HuH-7 (cell line): ENCODE measurements around the gene LIPE.
"Not testable (repeated sequence)": the region's sequence is repeated elsewhere in the genome, so short reads cannot be mapped to it uniquely, and the experiment has no call there.

Source experiments
- DNase-seq: peaks from one replicate; pipeline ENCODE4 v3.0.0; 2011; ENCODE audit warnings: low spot score

The LIPE gene

GRCh38 chr19:42427313-42427712, at the start of gene LIPE:
Gene LIPE (minus strand): TSS chr19:42427388. CDS start chr19:42427149, 239 bp downstream.
- DNase-seq, result no peak

GRCh38 chr19:42475366-42475765, 48.2 kb upstream of the LIPE start:
- no peak for DNase-seq

GRCh38 chr19:42474743-42475142, 47.6 kb upstream of the LIPE start:
- DNase-seq, result no peak

GRCh38 chr19:42473686-42474085, 46.5 kb upstream of the LIPE start:
- no peak for DNase-seq

- DNase-seq, result no peak
Observed at GRCh38 chr19:42472402-42473147, 45.4 kb upstream of the LIPE start.

- DNase-seq, result no peak
Observed at GRCh38 chr19:42471554-42472249, 44.5 kb upstream of the LIPE start.

GRCh38 chr19:42469311-42470235, 42.4 kb upstream of the LIPE start:
- no peak for DNase-seq

GRCh38 chr19:42468273-42468796, 41.1 kb upstream of the LIPE start:
- DNase-seq, result no peak

GRCh38 chr19:42467183-42467760, 40.1 kb upstream of the LIPE start:
- DNase-seq, result no peak

- DNase-seq, result no peak
Observed at GRCh38 chr19:42466521-42467182, 39.5 kb upstream of the LIPE start.

- DNase-seq, result no peak
Observed at GRCh38 chr19:42465827-42466280, 38.7 kb upstream of the LIPE start.

GRCh38 chr19:42461700-42462324, 34.6 kb upstream of the LIPE start:
- DNase-seq, result no peak

- not testable (repeated sequence) for DNase-seq
Observed at GRCh38 chr19:42461231-42461630, 34.0 kb upstream of the LIPE start.

- no peak for DNase-seq
Observed at GRCh38 chr19:42459926-42460325, 32.7 kb upstream of the LIPE start.

GRCh38 chr19:42455621-42456081, 28.5 kb upstream of the LIPE start:
- DNase-seq, result no peak

GRCh38 chr19:42455086-42455485, 27.9 kb upstream of the LIPE start:
- DNase-seq, result no peak

- DNase-seq, result no peak
Observed at GRCh38 chr19:42452590-42452989, 25.4 kb upstream of the LIPE start.

GRCh38 chr19:42450314-42450934, 23.2 kb upstream of the LIPE start:
- peak; percentile 76 for DNase-seq

- DNase-seq, result not testable (repeated sequence)
Observed at GRCh38 chr19:42448306-42448705, 21.1 kb upstream of the LIPE start.

GRCh38 chr19:42445948-42446347, 18.8 kb upstream of the LIPE start:
- DNase-seq, result no peak
